ENCODE results near the gene ZNF831. TPM values are rescaled to one million over a fixed set of nuclear protein-coding genes. Genes with fewer than 3 reads are reported as not detected.
A peak's percentile ranks its signal among the peaks of the same experiment; 100 is the strongest.

ZNF831 gene
- total and polyA plus RNA-seq, 11 donors, result 0.02 to 0.77 (median 0.06) TPM; not detected in 2

DNA sequence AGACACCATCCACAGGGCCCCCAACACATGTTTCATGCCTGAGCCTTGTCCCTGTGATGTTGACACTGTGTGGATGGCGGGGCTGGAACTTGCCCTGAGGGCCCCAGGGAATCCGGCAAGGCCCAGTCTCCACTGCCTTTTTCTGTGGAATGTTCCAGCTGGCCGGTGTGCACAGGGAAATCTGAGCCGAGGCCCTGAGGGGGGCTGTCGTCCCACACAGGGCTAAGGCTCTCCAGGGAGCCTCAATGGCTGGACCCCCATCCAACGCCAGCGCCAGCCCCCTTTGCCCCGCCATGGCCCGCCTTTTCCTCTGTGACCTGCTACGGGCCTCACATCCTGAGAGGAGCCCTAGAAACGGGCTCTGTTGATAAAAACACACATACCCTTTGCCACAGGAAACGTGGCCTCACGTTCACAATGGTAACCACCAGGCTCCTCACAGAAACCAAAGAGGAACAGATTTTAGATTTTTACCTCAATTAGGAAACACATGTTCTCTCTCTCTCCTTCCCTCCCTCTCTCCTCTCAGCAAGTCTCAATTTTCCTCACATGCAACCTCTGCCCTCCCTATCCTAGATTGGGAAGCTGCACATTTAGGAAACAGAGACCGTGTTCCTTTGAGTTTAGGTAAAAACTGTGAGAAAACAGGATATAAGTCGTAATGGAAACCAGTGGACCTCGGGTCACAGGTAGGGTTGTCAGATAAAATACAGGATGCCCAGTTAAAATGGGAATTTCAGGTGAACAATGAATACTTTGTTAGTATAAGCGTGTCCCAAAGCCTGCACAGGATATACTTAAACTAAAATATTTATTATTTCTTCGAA is 13.7 kb upstream of the ZNF831 start:
- peak overlapping the region in 1 of 12 donors; percentile 13 for H3K4me3 ChIP-seq
- peak overlapping the region in 9 of 12 donors; percentile 33 to 77 (median 66) for H3K27ac ChIP-seq
- intact Hi-C loops (cut with DNase I), result loop anchor here in 1 of 10 donors (5.0 kb wide), 1 partner anchor 72 kb away; no protein-coding TSS in a partner anchor
- H3K27me3 ChIP-seq, result no peaks in the 10 kb centered on the region
- H3K9me3 ChIP-seq, result no peaks in the 10 kb centered on the region
- peak in 2 of 4 donors; percentile 14 to 73 for ATAC-seq
- H3K4me1 ChIP-seq, result peaks cover 4 to 64% (median 38%) of the 10 kb centered on the region in 12 donors
- WGBS, 4 donors, result 41 to 49% (median 45%) methylated on average over 18 of the region's 18 CpGs
- no peak for TF ChIP-seq POLR2A (IDR thresholded peaks at IDR 0.05)
- TF ChIP-seq, protein P1, sequence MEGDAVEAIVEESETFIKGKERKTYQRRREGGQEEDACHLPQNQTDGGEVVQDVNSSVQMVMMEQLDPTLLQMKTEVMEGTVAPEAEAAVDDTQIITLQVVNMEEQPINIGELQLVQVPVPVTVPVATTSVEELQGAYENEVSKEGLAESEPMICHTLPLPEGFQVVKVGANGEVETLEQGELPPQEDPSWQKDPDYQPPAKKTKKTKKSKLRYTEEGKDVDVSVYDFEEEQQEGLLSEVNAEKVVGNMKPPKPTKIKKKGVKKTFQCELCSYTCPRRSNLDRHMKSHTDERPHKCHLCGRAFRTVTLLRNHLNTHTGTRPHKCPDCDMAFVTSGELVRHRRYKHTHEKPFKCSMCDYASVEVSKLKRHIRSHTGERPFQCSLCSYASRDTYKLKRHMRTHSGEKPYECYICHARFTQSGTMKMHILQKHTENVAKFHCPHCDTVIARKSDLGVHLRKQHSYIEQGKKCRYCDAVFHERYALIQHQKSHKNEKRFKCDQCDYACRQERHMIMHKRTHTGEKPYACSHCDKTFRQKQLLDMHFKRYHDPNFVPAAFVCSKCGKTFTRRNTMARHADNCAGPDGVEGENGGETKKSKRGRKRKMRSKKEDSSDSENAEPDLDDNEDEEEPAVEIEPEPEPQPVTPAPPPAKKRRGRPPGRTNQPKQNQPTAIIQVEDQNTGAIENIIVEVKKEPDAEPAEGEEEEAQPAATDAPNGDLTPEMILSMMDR (IDR thresholded peaks at IDR 0.05), result no peak
- H3K36me3 ChIP-seq, result no peaks in the 10 kb centered on the region
- DNase-seq, result peak in 3 of 5 donors; percentile 35 to 56 (median 50)

DNA sequence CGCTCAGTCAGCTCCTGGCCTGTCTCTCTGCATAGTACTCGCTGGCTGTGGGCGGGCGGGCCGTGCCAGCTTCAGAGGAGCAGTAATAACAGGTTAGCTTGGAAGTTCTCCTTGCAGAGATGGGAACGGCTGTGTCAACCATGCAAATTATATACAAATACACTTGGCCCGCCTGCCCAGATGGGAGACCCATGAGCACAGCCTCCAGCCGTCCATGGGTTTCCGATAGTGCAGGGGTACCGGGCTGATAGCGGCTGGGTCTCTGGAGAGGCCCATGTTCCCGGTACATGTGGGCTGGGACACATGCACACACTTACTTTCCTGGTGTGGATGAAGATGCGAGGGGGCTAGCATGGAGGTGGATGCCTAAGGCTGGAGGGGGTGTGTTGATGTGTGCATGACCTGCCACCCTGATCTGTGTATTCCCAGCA is 12.8 kb upstream of the ZNF831 start:
- intact Hi-C loops (cut with DNase I), result no loop called here
- Histone ChIP-seq H3K27me3 (no peaks in the 10 kb centered on the region), H3K4me3 (no peak overlapping the region), H3K36me3 (no peaks in the 10 kb centered on the region), H3K4me1 (peaks cover 4 to 66% (median 37%) of the 10 kb centered on the region in 12 donors), H3K27ac (peak overlapping the region in 5 of 12 donors; percentile 53 to 77 (median 72)), H3K9me3 (no peaks in the 10 kb centered on the region)
- DNase-seq, result no peak
- 93 to 97% (median 96%) methylated on average over 13 of the region's 13 CpGs for WGBS, 4 donors
- ATAC-seq, result no peak
- TF ChIP-seq POLR2A (IDR thresholded peaks at IDR 0.05), result no peak
- TF ChIP-seq, protein P1 (IDR thresholded peaks at IDR 0.05), result no peak

DNA sequence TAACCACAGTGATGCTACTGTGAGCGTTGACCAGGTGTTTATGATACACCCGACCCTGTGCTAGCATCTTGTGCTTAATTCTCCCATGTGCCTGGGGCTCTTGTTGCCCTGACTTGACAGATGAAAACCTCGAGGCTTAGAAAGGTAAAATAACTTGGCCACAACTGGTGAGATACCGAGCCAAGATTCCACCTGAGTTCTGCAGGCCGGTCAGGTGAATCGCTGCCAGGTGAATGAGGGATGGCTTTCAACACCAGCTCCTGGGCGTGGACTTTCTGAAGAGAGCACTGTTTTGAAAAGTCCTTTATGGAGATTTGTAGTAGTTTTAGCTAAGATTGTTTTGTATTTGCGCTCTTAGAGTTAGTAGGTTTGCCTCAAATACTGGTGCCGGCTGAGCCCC is 12.2 kb upstream of the ZNF831 start:
- no peaks in the 10 kb centered on the region for H3K36me3 ChIP-seq
- peaks cover 3 to 60% (median 33%) of the 10 kb centered on the region in 12 donors for H3K4me1 ChIP-seq
- intact Hi-C loops (cut with DNase I), result no loop called here
- TF ChIP-seq POLR2A (IDR thresholded peaks at IDR 0.05), result no peak
- TF ChIP-seq, protein P1 (IDR thresholded peaks at IDR 0.05), result no peak
- no peaks in the 10 kb centered on the region for H3K27me3 ChIP-seq
- no peaks in the 10 kb centered on the region for H3K9me3 ChIP-seq
- H3K27ac ChIP-seq, result no peak overlapping the region
- H3K4me3 ChIP-seq, result no peak overlapping the region
- ATAC-seq (no peak), DNase-seq (no peak)
- 86 to 96% (median 92%) methylated on average over 8 to 9 of the region's 9 CpGs for WGBS, 4 donors

- H3K27ac ChIP-seq, result no peak overlapping the region
- no peak for TF ChIP-seq POLR2A (IDR thresholded peaks at IDR 0.05)
- TF ChIP-seq, protein P1 (IDR thresholded peaks at IDR 0.05), result no peak
- H3K4me3 ChIP-seq, result no peak overlapping the region
- WGBS, 4 donors, result 96 to 100% (median 96%) methylated on average over 5 of the region's 5 CpGs
- DNase-seq (no peak), ATAC-seq (no peak)
- H3K4me1 ChIP-seq, result peaks cover 0 to 56% (median 29%) of the 10 kb centered on the region in 12 donors
- no peaks in the 10 kb centered on the region for H3K27me3 ChIP-seq
- H3K36me3 ChIP-seq, result no peaks in the 10 kb centered on the region
- no peaks in the 10 kb centered on the region for H3K9me3 ChIP-seq
- intact Hi-C loops (cut with DNase I), result no loop called here
These were observed 11.8 kb upstream of the ZNF831 start for GRCh38 chr20:59151820-59152219.

Data from heart left ventricle (tissue), 16 donors.